ENCODE measurements around the gene MT1E. TPM values are rescaled to one million over a fixed set of nuclear protein-coding genes. Genes with fewer than 3 reads are reported as not detected.
A peak's percentile ranks its signal among the peaks of the same experiment; 100 is the strongest.

Gene MT1E
- total and polyA plus RNA-seq, 2 of the 13 experiments (the other 11 are each of a cell fraction or from before 2014, with no cell fraction given), result 110 to 1,072 TPM

- TF ChIP-seq THAP9 (CRISPR knock-in tag; IDR thresholded peaks at IDR 0.05; ENCODE audit: borderline replicate concordance) (no peak), BCL3 (CRISPR knock-in tag; IDR thresholded peaks at IDR 0.05) (no peak; the same call in 1 of the 2 replicates), ZC3H4 (CRISPR knock-in tag; IDR thresholded peaks at IDR 0.05; ENCODE audit: borderline replicate concordance) (no peak), NFIC (IDR thresholded peaks at IDR 0.05; ENCODE audit: low read length) (peak; percentile 71; the same call in 1 of the 2 replicates), HNF1A (IDR thresholded peaks at IDR 0.05; ENCODE audit: low read depth) (no peak), HNF1A (CRISPR knock-in tag; IDR thresholded peaks at IDR 0.05; ENCODE audit: borderline replicate concordance) (no peak), ZNF883 (CRISPR knock-in tag; IDR thresholded peaks at IDR 0.05; ENCODE audit: not compliant biosample characterization) (no peak), ARNT2 (CRISPR knock-in tag; IDR thresholded peaks at IDR 0.05; ENCODE audit: low read depth) (no peak), DZIP1 (CRISPR knock-in tag; IDR thresholded peaks at IDR 0.05) (no peak), REXO4 (CRISPR knock-in tag; IDR thresholded peaks at IDR 0.05; ENCODE audit: borderline replicate concordance) (no peak), ZMAT3 (CRISPR knock-in tag; conservative IDR thresholded peaks at IDR 0.05) (no peak), SCMH1 (CRISPR knock-in tag; IDR thresholded peaks at IDR 0.05; ENCODE audit: borderline replicate concordance) (no peak), ATF7-NPFF (CRISPR knock-in tag; IDR thresholded peaks at IDR 0.05; ENCODE audit: low read depth) (no peak), SATB2 (CRISPR knock-in tag; IDR thresholded peaks at IDR 0.05) (no peak), ZNF432 (CRISPR knock-in tag; IDR thresholded peaks at IDR 0.05; ENCODE audit: borderline replicate concordance) (no peak), GFI1 (CRISPR knock-in tag; IDR thresholded peaks at IDR 0.05; ENCODE audit: borderline replicate concordance) (peak; percentile 51; the same call in 1 of the 2 replicates), KDM1A (CRISPR knock-in tag; IDR thresholded peaks at IDR 0.05) (no peak)
These were observed 19.0 kb upstream of the MT1E start (continued) for GRCh38 chr16:56606476-56607108.

Measured in HepG2 (cell line).